CD4-positive, CD25-positive, alpha-beta regulatory T cell (primary cell): ENCODE data around the gene SLITRK6. TPM values are rescaled to one million over a fixed set of nuclear protein-coding genes. Genes with fewer than 3 reads are reported as not detected.

ENCODE experiments used
- ATAC-seq, 2 donors: fragments of 150-1000 bp; cut with Tn5 transposase; one replicate each; pipeline ENCODE4 v1.10.0; 2021; ENCODE audit warnings: low read depth in 2 of 2, moderate number of reproducible peaks in 2 of 2, moderate library complexity in 1 of 2
- DNase-seq, 3 donors: peaks; one replicate each; pipeline versions ENCODE4 v3.0.0 to v3.0.0-alpha.2; 2012 to 2022; ENCODE audit warnings: mixed read lengths in 1 of 3
- H3K27ac ChIP-seq: one replicate; pipeline ENCODE4 v1.7.0; 2013; ENCODE audit warnings: mild to moderate bottlenecking, low read length; ENCODE audit not compliant: insufficient read depth, poor library complexity, severe bottlenecking
- H3K27me3 ChIP-seq: one replicate; pipeline ENCODE4 v1.7.0; 2013; ENCODE audit warnings: low read length; ENCODE audit not compliant: control insufficient read depth, insufficient read depth
- H3K36me3 ChIP-seq: one replicate; pipeline ENCODE4 v1.7.0; 2013; ENCODE audit warnings: mild to moderate bottlenecking, low read length, moderate library complexity; ENCODE audit not compliant: control insufficient read depth, insufficient read depth
- H3K4me1 ChIP-seq: 2 replicates; pipeline ENCODE4 v1.7.0; 2013; ENCODE audit warnings: mild to moderate bottlenecking, low read length; ENCODE audit not compliant: insufficient read depth, control insufficient read depth, poor library complexity, severe bottlenecking
- H3K4me3 ChIP-seq: one replicate; pipeline ENCODE4 v1.7.0; 2013; ENCODE audit warnings: low read depth, mild to moderate bottlenecking, low read length, moderate library complexity
- H3K9me3 ChIP-seq, 2 experiments: 1 replicate in 1 of 2; 2 replicates in 1 of 2; pipeline ENCODE4 v1.7.0; 2013; ENCODE audit warnings: low read length in 2 of 2, mild to moderate bottlenecking in 1 of 2, moderate library complexity in 1 of 2; ENCODE audit not compliant: control insufficient read depth in 2 of 2
- H3K27ac Mint-ChIP-seq, 3 donors: one replicate each; pipeline ENCODE4 v1.8.0; 2020 to 2022; ENCODE audit warnings: mild to moderate bottlenecking in 3 of 3, mixed read lengths in 3 of 3, moderate library complexity in 2 of 3
- H3K27me3 Mint-ChIP-seq: one replicate; pipeline ENCODE4 v1.8.0; 2022; ENCODE audit warnings: mild to moderate bottlenecking, mixed read lengths
- H3K36me3 Mint-ChIP-seq: one replicate; pipeline ENCODE4 v1.8.0; 2020; ENCODE audit warnings: mixed read lengths
- H3K4me1 Mint-ChIP-seq, 4 donors: one replicate each; pipeline ENCODE4 v1.8.0; 2020 to 2022; ENCODE audit warnings: mixed read lengths in 4 of 4, mild to moderate bottlenecking in 1 of 4
- H3K4me3 Mint-ChIP-seq, 4 donors: one replicate each; pipeline ENCODE4 v1.8.0; 2020 to 2022; ENCODE audit warnings: mild to moderate bottlenecking in 4 of 4, mixed read lengths in 4 of 4, moderate library complexity in 3 of 4
- H3K9me3 Mint-ChIP-seq, 7 donors: one replicate each; pipeline ENCODE4 v1.8.0; 2020 to 2022; ENCODE audit warnings: mixed read lengths in 7 of 7, mild to moderate bottlenecking in 3 of 7, moderate library complexity in 2 of 7
- polyA plus RNA-seq, 4 donors: library from polyadenylated mRNA; unstranded; fragments of 300-500 nt; fragmentation: Illumina TruSeq; gene quantifications; one replicate each; pipeline ENCODE4 v1.2.3, GENCODE V29; 2021
- total RNA-seq: library from RNA; stranded (reverse); gene quantifications from one replicate; pipeline ENCODE4 v1.2.3, GENCODE V29; 2022

The SLITRK6 gene
- total and polyA plus RNA-seq, 5 donors from 2014 or later, result not detected

GRCh38 chr13:85816413-85816812, 17.2 kb upstream of the SLITRK6 start:
- no peaks in the 10 kb centered on the region for H3K27me3 Mint-ChIP-seq
- no peak for ATAC-seq

GRCh38 chr13:85812282-85812681, 13.1 kb upstream of the SLITRK6 start:
- DNase-seq, result no peak
- H3K9me3 ChIP-seq, result no peaks in the 10 kb centered on the region
- Mint-ChIP-seq H3K27me3 (no peaks in the 10 kb centered on the region), H3K9me3 (peaks cover 0 to 1% (median 0%) of the 10 kb centered on the region in 7 donors), H3K4me3 (no peak overlapping the region), H3K36me3 (no peaks in the 10 kb centered on the region), H3K27ac (no peak overlapping the region), H3K4me1 (no peaks in the 10 kb centered on the region)
- no peaks in the 10 kb centered on the region for H3K4me1 ChIP-seq
- H3K4me3 ChIP-seq, result no peak overlapping the region
- no peak overlapping the region for H3K27ac ChIP-seq
- ATAC-seq, result no peak
- H3K27me3 ChIP-seq, result no peaks in the 10 kb centered on the region
- H3K36me3 ChIP-seq, result no peaks in the 10 kb centered on the region

More at GRCh38 chr13:85816413-85816812, 17.2 kb upstream of the SLITRK6 start:
- Histone ChIP-seq H3K36me3 (no peaks in the 10 kb centered on the region), H3K27ac (no peak overlapping the region), H3K4me1 (no peaks in the 10 kb centered on the region), H3K27me3 (no peaks in the 10 kb centered on the region), H3K4me3 (no peak overlapping the region), H3K9me3 (no peaks in the 10 kb centered on the region)
- DNase-seq, result no peak
- Mint-ChIP-seq H3K4me3 (no peak overlapping the region), H3K27ac (no peak overlapping the region), H3K36me3 (no peaks in the 10 kb centered on the region), H3K4me1 (no peaks in the 10 kb centered on the region), H3K9me3 (peaks cover 0 to 1% (median 0%) of the 10 kb centered on the region in 7 donors)

GRCh38 chr13:85808811-85809210, 9.6 kb upstream of the SLITRK6 start:
- H3K9me3 Mint-ChIP-seq, result peaks cover 0 to 1% (median 0%) of the 10 kb centered on the region in 7 donors
- no peaks in the 10 kb centered on the region for H3K4me1 Mint-ChIP-seq
- no peak overlapping the region for H3K27ac Mint-ChIP-seq
- no peaks in the 10 kb centered on the region for H3K36me3 Mint-ChIP-seq
- ATAC-seq (no peak), DNase-seq (no peak)
- no peaks in the 10 kb centered on the region for H3K36me3 ChIP-seq
- no peaks in the 10 kb centered on the region for H3K9me3 ChIP-seq
- no peaks in the 10 kb centered on the region for H3K27me3 Mint-ChIP-seq
- no peak overlapping the region for H3K4me3 Mint-ChIP-seq
- H3K27me3 ChIP-seq, result no peaks in the 10 kb centered on the region
- no peak overlapping the region for H3K27ac ChIP-seq
- no peak overlapping the region for H3K4me3 ChIP-seq
- no peaks in the 10 kb centered on the region for H3K4me1 ChIP-seq

GRCh38 chr13:85806553-85807175, 7.4 kb upstream of the SLITRK6 start:
- DNase-seq, result peak in 2 of 3 donors; percentile 14 to 47
- Mint-ChIP-seq H3K4me3 (no peak overlapping the region), H3K36me3 (no peaks in the 10 kb centered on the region), H3K27ac (no peak overlapping the region), H3K27me3 (no peaks in the 10 kb centered on the region), H3K9me3 (no peaks in the 10 kb centered on the region), H3K4me1 (no peaks in the 10 kb centered on the region)
- Histone ChIP-seq H3K27me3 (no peaks in the 10 kb centered on the region), H3K4me1 (no peaks in the 10 kb centered on the region), H3K27ac (no peak overlapping the region), H3K36me3 (no peaks in the 10 kb centered on the region), H3K4me3 (no peak overlapping the region), H3K9me3 (no peaks in the 10 kb centered on the region)
- ATAC-seq, result no peak

- H3K27ac Mint-ChIP-seq, result no peak overlapping the region
- H3K4me1 Mint-ChIP-seq, result no peaks in the 10 kb centered on the region
- no peaks in the 10 kb centered on the region for H3K27me3 Mint-ChIP-seq
- no peak overlapping the region for H3K4me3 Mint-ChIP-seq
- peaks cover 0 to 7% (median 2%) of the 10 kb centered on the region in 7 donors for H3K9me3 Mint-ChIP-seq
- Histone ChIP-seq H3K4me3 (no peak overlapping the region), H3K36me3 (no peaks in the 10 kb centered on the region), H3K27ac (no peak overlapping the region), H3K9me3 (no peaks in the 10 kb centered on the region), H3K4me1 (no peaks in the 10 kb centered on the region), H3K27me3 (no peaks in the 10 kb centered on the region)
- DNase-seq (no peak), ATAC-seq (no peak)
- H3K36me3 Mint-ChIP-seq, result no peaks in the 10 kb centered on the region
Observed at GRCh38 chr13:85798556-85798955, 663 bp downstream of the SLITRK6 start.

GRCh38 chr13:85797311-85797710, 1.9 kb downstream of the SLITRK6 start:
- peaks cover 0 to 7% (median 3%) of the 10 kb centered on the region in 7 donors for H3K9me3 Mint-ChIP-seq
- no peak overlapping the region for H3K27ac ChIP-seq
- ATAC-seq, result no peak
- H3K27me3 ChIP-seq, result no peaks in the 10 kb centered on the region
- H3K9me3 ChIP-seq, result no peaks in the 10 kb centered on the region
- H3K27me3 Mint-ChIP-seq, result no peaks in the 10 kb centered on the region
- DNase-seq, result no peak
- H3K4me3 ChIP-seq, result no peak overlapping the region
- H3K27ac Mint-ChIP-seq, result no peak overlapping the region
- no peaks in the 10 kb centered on the region for H3K4me1 Mint-ChIP-seq
- no peak overlapping the region for H3K4me3 Mint-ChIP-seq
- H3K36me3 ChIP-seq, result no peaks in the 10 kb centered on the region
- no peaks in the 10 kb centered on the region for H3K36me3 Mint-ChIP-seq
- H3K4me1 ChIP-seq, result no peaks in the 10 kb centered on the region

- Mint-ChIP-seq H3K27me3 (no peaks in the 10 kb centered on the region), H3K9me3 (peaks cover 0 to 7% (median 3%) of the 10 kb centered on the region in 7 donors), H3K4me1 (no peaks in the 10 kb centered on the region), H3K27ac (no peak overlapping the region), H3K4me3 (no peak overlapping the region), H3K36me3 (no peaks in the 10 kb centered on the region)
- no peak overlapping the region for H3K4me3 ChIP-seq
- ATAC-seq (no peak), DNase-seq (no peak)
- H3K9me3 ChIP-seq, result no peaks in the 10 kb centered on the region
- no peaks in the 10 kb centered on the region for H3K4me1 ChIP-seq
- no peak overlapping the region for H3K27ac ChIP-seq
- no peaks in the 10 kb centered on the region for H3K27me3 ChIP-seq
- no peaks in the 10 kb centered on the region for H3K36me3 ChIP-seq
Observed at GRCh38 chr13:85785205-85785604, 14.0 kb downstream of the SLITRK6 start.

GRCh38 chr13:85772367-85772766, 26.9 kb downstream of the SLITRK6 start:
- H3K27me3 Mint-ChIP-seq, result no peaks in the 10 kb centered on the region
- no peak overlapping the region for H3K4me3 Mint-ChIP-seq
- Histone ChIP-seq H3K9me3 (no peaks in the 10 kb centered on the region), H3K36me3 (no peaks in the 10 kb centered on the region), H3K27ac (no peak overlapping the region), H3K4me1 (no peaks in the 10 kb centered on the region), H3K4me3 (no peak overlapping the region), H3K27me3 (no peaks in the 10 kb centered on the region)
- peaks cover 0 to 17% (median 4%) of the 10 kb centered on the region in 7 donors for H3K9me3 Mint-ChIP-seq
- ATAC-seq, result no peak
- H3K36me3 Mint-ChIP-seq, result no peaks in the 10 kb centered on the region
- H3K27ac Mint-ChIP-seq, result no peak overlapping the region
- no peak for DNase-seq
- no peaks in the 10 kb centered on the region for H3K4me1 Mint-ChIP-seq
